Measurements from ENCODE around the gene TMEM255A.

DNA sequence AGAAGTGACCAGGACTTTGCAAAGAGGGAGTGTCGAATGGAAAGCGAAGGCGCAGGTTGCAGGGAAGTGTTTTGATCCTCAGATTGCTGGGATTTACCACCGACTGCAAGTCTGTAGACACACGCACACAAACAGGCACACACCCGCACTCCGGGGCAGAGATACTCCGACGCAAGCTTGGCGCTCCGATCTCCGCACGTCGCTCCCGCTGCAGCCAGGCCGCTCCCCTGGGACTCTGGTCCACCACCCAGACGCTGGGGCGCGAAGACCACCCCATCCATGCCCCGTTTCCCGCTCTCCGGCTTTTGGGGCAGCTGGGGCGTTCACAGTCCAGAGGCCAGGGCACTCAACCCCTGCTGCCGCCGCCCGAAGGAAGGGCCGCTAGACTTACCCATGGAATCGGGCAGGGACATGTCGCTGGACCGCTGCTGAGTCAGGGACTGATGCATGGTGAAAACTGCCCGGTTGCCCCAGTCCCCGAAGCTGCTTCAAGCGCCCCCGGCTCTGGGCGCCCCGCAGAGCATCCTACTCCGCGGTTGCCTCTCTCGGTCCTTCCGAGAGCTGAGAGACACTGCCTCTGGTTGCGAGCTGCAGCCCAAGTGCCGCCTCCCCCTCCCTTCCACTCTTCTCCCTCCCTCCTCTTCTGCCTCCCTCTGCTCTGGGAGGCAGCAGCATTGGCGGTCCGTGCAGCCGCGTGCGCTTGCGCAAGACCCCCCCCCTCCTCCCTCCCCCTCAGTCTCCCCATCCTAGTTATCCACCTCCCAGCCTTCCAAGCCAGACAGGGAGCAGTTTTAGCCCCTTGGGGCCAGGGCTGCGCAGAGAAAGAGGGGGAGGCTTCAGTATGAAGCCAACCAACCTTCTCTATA lies at the start of gene TMEM255A:
- TF ChIP-seq, protein P1, sequence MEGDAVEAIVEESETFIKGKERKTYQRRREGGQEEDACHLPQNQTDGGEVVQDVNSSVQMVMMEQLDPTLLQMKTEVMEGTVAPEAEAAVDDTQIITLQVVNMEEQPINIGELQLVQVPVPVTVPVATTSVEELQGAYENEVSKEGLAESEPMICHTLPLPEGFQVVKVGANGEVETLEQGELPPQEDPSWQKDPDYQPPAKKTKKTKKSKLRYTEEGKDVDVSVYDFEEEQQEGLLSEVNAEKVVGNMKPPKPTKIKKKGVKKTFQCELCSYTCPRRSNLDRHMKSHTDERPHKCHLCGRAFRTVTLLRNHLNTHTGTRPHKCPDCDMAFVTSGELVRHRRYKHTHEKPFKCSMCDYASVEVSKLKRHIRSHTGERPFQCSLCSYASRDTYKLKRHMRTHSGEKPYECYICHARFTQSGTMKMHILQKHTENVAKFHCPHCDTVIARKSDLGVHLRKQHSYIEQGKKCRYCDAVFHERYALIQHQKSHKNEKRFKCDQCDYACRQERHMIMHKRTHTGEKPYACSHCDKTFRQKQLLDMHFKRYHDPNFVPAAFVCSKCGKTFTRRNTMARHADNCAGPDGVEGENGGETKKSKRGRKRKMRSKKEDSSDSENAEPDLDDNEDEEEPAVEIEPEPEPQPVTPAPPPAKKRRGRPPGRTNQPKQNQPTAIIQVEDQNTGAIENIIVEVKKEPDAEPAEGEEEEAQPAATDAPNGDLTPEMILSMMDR (IDR thresholded peaks at IDR 0.05): no peak
- no peak for TF ChIP-seq POLR2A (IDR thresholded peaks at IDR 0.05)

Measured in adrenal gland (tissue), 5 donors.